ENCODE results near the gene TUBB2A. TPM values are rescaled to one million over a fixed set of nuclear protein-coding genes. Genes with fewer than 3 reads are reported as not detected.
"Not testable (repeated sequence)": the region's sequence is repeated elsewhere in the genome, so short reads cannot be mapped to it uniquely, and the experiment has no call there.

Gene TUBB2A
- total RNA-seq, 1 donor from 2014 or later, result 223 TPM

GRCh38 chr6:3159805-3160781 is 2.7 kb upstream of the TUBB2A start:
- Mint-ChIP-seq H3K4me3 (ENCODE audit: unreplicated experiment) (peak overlapping the region; percentile 42), H3K36me3 (ENCODE audit: low read depth) (peaks cover 5% of the 10 kb centered on the region), H3K9me3 (ENCODE audit: low read depth) (no peaks in the 10 kb centered on the region), H3K27ac (ENCODE audit: unreplicated experiment) (peak overlapping the region; percentile 92), H3K27me3 (ENCODE audit: low read depth) (no peaks in the 10 kb centered on the region), H3K4me1 (ENCODE audit: low read depth) (peaks cover 45% of the 10 kb centered on the region)
- DNase-seq (ENCODE audit: low spot score), result no peak
- TF ChIP-seq CTCF (IDR thresholded peaks at IDR 0.05), result no peak

DNA sequence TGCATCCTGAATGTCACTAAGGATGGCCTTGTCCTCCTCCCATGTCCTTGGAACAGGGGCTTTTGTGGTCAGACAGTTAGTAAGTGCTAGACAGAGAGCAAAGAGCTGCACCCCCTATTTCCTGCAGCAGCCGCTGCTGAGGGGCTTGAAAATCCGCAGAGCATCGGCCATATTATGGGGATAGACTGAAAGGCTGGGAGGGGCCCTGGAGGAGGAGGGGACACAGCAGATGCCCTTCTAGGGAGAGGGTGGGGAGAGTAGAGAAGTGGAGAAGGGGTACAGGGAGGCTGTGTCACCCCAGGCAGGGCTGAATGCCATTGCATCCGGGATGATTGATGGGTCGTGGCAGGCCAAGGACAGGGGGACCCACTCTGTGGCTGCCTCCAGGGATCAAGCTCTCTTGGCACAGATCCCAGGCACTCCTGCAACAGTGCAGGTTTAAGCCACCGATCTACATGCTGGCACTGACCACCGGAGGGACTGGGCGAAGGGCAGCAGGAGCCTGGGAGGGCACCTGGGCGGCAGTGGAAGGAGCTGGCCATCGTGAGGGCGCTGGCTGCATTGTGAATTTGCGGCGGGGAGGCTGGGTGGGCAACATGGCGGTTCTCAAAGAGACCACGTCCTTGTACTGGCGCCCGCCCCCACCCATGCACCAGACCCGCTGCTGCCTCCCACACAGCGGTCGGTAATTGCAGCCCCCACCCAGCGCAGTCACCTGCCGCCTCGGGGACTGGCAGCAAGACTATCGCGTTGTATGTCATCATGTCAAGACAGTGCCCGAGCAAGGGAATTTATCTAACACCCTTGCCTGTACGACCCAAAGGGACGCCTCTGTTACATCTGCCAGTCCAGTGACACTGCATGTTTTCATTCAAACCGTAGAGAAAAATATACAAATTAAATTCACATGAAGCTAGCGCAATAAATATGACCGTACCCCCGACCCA is 887 bp downstream of the TUBB2A start:
- H3K36me3 Mint-ChIP-seq (ENCODE audit: low read depth), result peaks cover 20% of the 10 kb centered on the region
- not testable (repeated sequence) for DNase-seq (ENCODE audit: low spot score); H3K27me3 Mint-ChIP-seq (ENCODE audit: low read depth); H3K9me3 Mint-ChIP-seq (ENCODE audit: low read depth)
- peak overlapping the region; percentile 85 for H3K27ac Mint-ChIP-seq (ENCODE audit: unreplicated experiment)
- H3K4me3 Mint-ChIP-seq (ENCODE audit: unreplicated experiment), result peak overlapping the region; percentile 90
- peaks cover 39% of the 10 kb centered on the region for H3K4me1 Mint-ChIP-seq (ENCODE audit: low read depth)

DNA sequence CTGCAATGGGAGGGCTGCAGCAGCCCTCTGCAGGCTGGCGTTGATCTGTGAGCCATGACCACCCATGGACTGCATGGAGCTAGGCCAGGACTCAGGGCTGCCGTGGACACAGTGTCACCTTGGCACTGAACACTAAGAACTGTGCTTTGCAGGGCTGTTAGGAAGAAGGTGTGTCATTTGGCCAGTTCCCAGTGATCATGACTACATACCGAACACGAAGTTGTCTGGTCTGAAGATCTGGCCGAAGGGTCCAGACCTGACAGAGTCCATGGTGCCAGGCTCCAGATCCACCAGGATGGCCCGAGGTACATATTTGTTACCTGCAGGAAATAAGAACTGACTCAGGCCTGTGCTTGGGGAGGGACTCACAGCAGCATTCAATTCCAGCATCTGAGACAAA is 1.9 kb downstream of the TUBB2A start:
- DNase-seq (ENCODE audit: low spot score); H3K9me3 Mint-ChIP-seq (ENCODE audit: low read depth); H3K27me3 Mint-ChIP-seq (ENCODE audit: low read depth): not testable (repeated sequence)
- Mint-ChIP-seq H3K36me3 (ENCODE audit: low read depth) (peaks cover 20% of the 10 kb centered on the region), H3K4me3 (ENCODE audit: unreplicated experiment) (peak overlapping the region; percentile 90), H3K27ac (ENCODE audit: unreplicated experiment) (peak overlapping the region; percentile 54), H3K4me1 (ENCODE audit: low read depth) (peaks cover 33% of the 10 kb centered on the region)

GRCh38 chr6:3152689-3153088 is 4.7 kb downstream of the TUBB2A start:
- no peak for DNase-seq (ENCODE audit: low spot score)
- Mint-ChIP-seq H3K36me3 (ENCODE audit: low read depth) (peaks cover 20% of the 10 kb centered on the region), H3K4me1 (ENCODE audit: low read depth) (peaks cover 24% of the 10 kb centered on the region)

DNA sequence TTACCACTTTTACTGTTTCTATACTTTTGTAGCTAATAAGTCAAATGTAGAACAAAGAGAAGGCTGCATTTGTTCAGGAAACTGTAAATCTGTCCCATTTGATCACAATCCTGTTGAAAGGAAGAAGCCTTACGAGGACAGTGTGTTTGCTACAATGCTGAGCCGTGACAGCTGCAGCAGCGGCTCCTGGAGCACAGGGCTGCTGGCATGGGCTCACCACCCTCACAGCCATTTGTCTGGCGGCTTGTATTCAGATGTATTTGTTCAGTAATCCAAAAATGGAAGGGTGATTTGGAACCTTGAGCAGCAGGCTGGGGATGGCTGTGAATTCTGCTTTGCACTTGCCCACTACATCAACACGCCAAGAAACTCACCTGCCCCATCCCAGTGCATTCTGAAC is 5.7 kb downstream of the TUBB2A start:
- peaks cover 4% of the 10 kb centered on the region for H3K9me3 Mint-ChIP-seq (ENCODE audit: low read depth)
- peaks cover 24% of the 10 kb centered on the region for H3K36me3 Mint-ChIP-seq (ENCODE audit: low read depth)
- no peak overlapping the region for H3K4me3 Mint-ChIP-seq (ENCODE audit: unreplicated experiment)
- H3K27ac Mint-ChIP-seq (ENCODE audit: unreplicated experiment), result peak overlapping the region; percentile 52
- no peak for DNase-seq (ENCODE audit: low spot score)
- no peaks in the 10 kb centered on the region for H3K27me3 Mint-ChIP-seq (ENCODE audit: low read depth)
- no peak for TF ChIP-seq CTCF (IDR thresholded peaks at IDR 0.05)
- peaks cover 24% of the 10 kb centered on the region for H3K4me1 Mint-ChIP-seq (ENCODE audit: low read depth)

More at GRCh38 chr6:3152689-3153088, 4.7 kb downstream of the TUBB2A start:
- H3K27ac Mint-ChIP-seq (ENCODE audit: unreplicated experiment), result peak overlapping the region; percentile 45
- TF ChIP-seq CTCF (IDR thresholded peaks at IDR 0.05), result no peak
- no peak overlapping the region for H3K4me3 Mint-ChIP-seq (ENCODE audit: unreplicated experiment)
- no peaks in the 10 kb centered on the region for H3K9me3 Mint-ChIP-seq (ENCODE audit: low read depth)
- H3K27me3 Mint-ChIP-seq (ENCODE audit: low read depth), result no peaks in the 10 kb centered on the region
